HG02938 (cell line): ENCODE results near the gene NECTIN3.

ENCODE experiments used
- ATAC-seq: cut with Tn5 transposase; IDR thresholded peaks from one replicate; pipeline ENCODE4 v1.9.1; 2021; ENCODE audit warnings: mild to moderate bottlenecking, moderate library complexity; ENCODE audit not compliant: unreplicated experiment

NECTIN3 gene

GRCh38 chr3:111080413-111080812 lies 8.8 kb downstream of the NECTIN3 start:
- no peak for ATAC-seq

- ATAC-seq: no peak
These were observed 9.5 kb downstream of the NECTIN3 start for GRCh38 chr3:111081008-111081545.

GRCh38 chr3:111084911-111085310 lies 13.3 kb downstream of the NECTIN3 start:
- ATAC-seq: no peak

- ATAC-seq: no peak
These were observed 16.4 kb downstream of the NECTIN3 start for GRCh38 chr3:111087924-111088469.

- no peak for ATAC-seq
These were observed 25.0 kb downstream of the NECTIN3 start for GRCh38 chr3:111096487-111097209.

- no peak for ATAC-seq
These were observed 32.2 kb downstream of the NECTIN3 start for GRCh38 chr3:111103807-111104206.

GRCh38 chr3:111106993-111107661 lies 35.5 kb downstream of the NECTIN3 start:
- ATAC-seq: no peak

- no peak for ATAC-seq
These were observed 36.0 kb downstream of the NECTIN3 start for GRCh38 chr3:111107662-111108035.

GRCh38 chr3:111112913-111113312 lies 41.3 kb downstream of the NECTIN3 start:
- no peak for ATAC-seq

- ATAC-seq: no peak
These were observed 57.3 kb downstream of the NECTIN3 start for GRCh38 chr3:111128884-111129283.

- no peak for ATAC-seq
These were observed 59.2 kb downstream of the NECTIN3 start for GRCh38 chr3:111130827-111131226.

- ATAC-seq: no peak
These were observed 62.7 kb downstream of the NECTIN3 start for GRCh38 chr3:111134302-111134701.

GRCh38 chr3:111151438-111151837 lies 79.8 kb downstream of the NECTIN3 start:
- no peak for ATAC-seq

- ATAC-seq: no peak
These were observed 80.9 kb downstream of the NECTIN3 start for GRCh38 chr3:111152496-111152895.

GRCh38 chr3:111156517-111156916 lies 84.9 kb downstream of the NECTIN3 start:
- ATAC-seq: no peak

GRCh38 chr3:111159391-111159790 lies 87.8 kb downstream of the NECTIN3 start:
- no peak for ATAC-seq

- ATAC-seq: no peak
These were observed 93.0 kb downstream of the NECTIN3 start for GRCh38 chr3:111164621-111165020.

- ATAC-seq: no peak
These were observed 93.8 kb downstream of the NECTIN3 start for GRCh38 chr3:111165411-111165810.

GRCh38 chr3:111173328-111173900 lies 101.8 kb downstream of the NECTIN3 start:
- ATAC-seq: no peak

- ATAC-seq: no peak
These were observed 102.3 kb downstream of the NECTIN3 start for GRCh38 chr3:111173906-111174305.

GRCh38 chr3:111190518-111190917 lies 118.9 kb downstream of the NECTIN3 start:
- no peak for ATAC-seq

- no peak for ATAC-seq
These were observed 121.9 kb downstream of the NECTIN3 start for GRCh38 chr3:111193472-111193871.
